GM23248 (cell line): ENCODE results near the gene E2F8. TPM values are rescaled to one million over a fixed set of nuclear protein-coding genes. Genes with fewer than 3 reads are reported as not detected.

Experiments used
- DNase-seq: peaks from one replicate; pipeline ENCODE4 v3.0.0-alpha.2; 2015
- H2AFZ ChIP-seq: fragments of 200-600 bp; sonication (generic); 2 replicates; pipeline ENCODE4 v1.6.1; 2016; ENCODE audit warnings: antibody characterized with exemption
- H3F3A ChIP-seq: fragments of 200-600 bp; sonication (generic); 2 replicates; pipeline ENCODE4 v1.6.1; 2016; ENCODE audit warnings: mild to moderate bottlenecking, antibody characterized with exemption, mixed run types; ENCODE audit not compliant: insufficient read depth
- H3K27ac ChIP-seq: fragments of 200-600 bp; sonication (generic); 2 replicates; pipeline ENCODE4 v1.5.1; 2016; ENCODE audit warnings: mild to moderate bottlenecking
- H3K27me3 ChIP-seq: fragments of 200-600 bp; sonication (generic); replicated peaks from 2 replicates; pipeline ENCODE4 v1.6.1; 2016; ENCODE audit warnings: mild to moderate bottlenecking; ENCODE audit not compliant: insufficient read depth
- H3K36me3 ChIP-seq: fragments of 200-600 bp; sonication (generic); 2 replicates; pipeline ENCODE4 v1.6.1; 2016; ENCODE audit warnings: low read depth, mild to moderate bottlenecking
- H3K4me1 ChIP-seq: fragments of 200-600 bp; sonication (generic); 2 replicates; pipeline ENCODE4 v1.6.1; 2016; ENCODE audit warnings: mild to moderate bottlenecking; ENCODE audit not compliant: insufficient read depth
- H3K4me2 ChIP-seq: fragments of 200-600 bp; sonication (generic); one replicate; pipeline ENCODE4 v1.6.1; 2016; ENCODE audit warnings: mild to moderate bottlenecking; ENCODE audit not compliant: unreplicated experiment
- H3K4me3 ChIP-seq: fragments of 200-600 bp; sonication (generic); 2 replicates; pipeline ENCODE4 v1.5.1; 2016; ENCODE audit warnings: mild to moderate bottlenecking
- H3K79me2 ChIP-seq: fragments of 200-600 bp; sonication (generic); 2 replicates; pipeline ENCODE4 v1.6.1; 2016; ENCODE audit warnings: mild to moderate bottlenecking; ENCODE audit not compliant: insufficient read depth
- H3K9ac ChIP-seq: fragments of 200-600 bp; sonication (generic); 2 replicates; pipeline ENCODE4 v1.6.1; 2016; ENCODE audit warnings: mild to moderate bottlenecking
- H3K9me2 ChIP-seq: fragments of 200-600 bp; sonication (generic); 2 replicates; pipeline ENCODE4 v1.6.1; 2016; ENCODE audit warnings: mixed run types, mild to moderate bottlenecking, moderate library complexity; ENCODE audit not compliant: insufficient read depth
- H3K9me3 ChIP-seq: fragments of 200-600 bp; sonication (generic); one replicate; pipeline ENCODE4 v1.6.1; 2017; ENCODE audit warnings: low read depth
- H4K20me1 ChIP-seq: fragments of 200-600 bp; sonication (generic); 2 replicates; pipeline ENCODE4 v1.6.0; 2016; ENCODE audit not compliant: insufficient read depth
- EZH2 ChIP-seq: fragments of 200-600 bp; sonication (generic); IDR thresholded peaks from 2 replicates; pipeline ENCODE4 v1.6.1; 2018; ENCODE audit warnings: antibody characterized with exemption, mild to moderate bottlenecking; ENCODE audit not compliant: insufficient read depth, poor library complexity, severe bottlenecking
- EZH2phosphoT487 ChIP-seq: fragments of 200-600 bp; sonication (generic); IDR thresholded peaks from 2 replicates; pipeline ENCODE4 v1.6.1; 2018; ENCODE audit warnings: antibody characterized with exemption, moderate library complexity, mild to moderate bottlenecking, low read depth; ENCODE audit not compliant: insufficient read depth
- WGBS, 2 experiments: methylation state at CpG; one replicate each; pipeline ENCODE4 v1.1.6; 2015 to 2017; ENCODE audit warnings: low lambda C conversion rate in 2 of 2, low coverage in 1 of 2; ENCODE audit errors: missing lambda C conversion rate in 2 of 2; 5-methylcytosine and 5-hydroxymethylcytosine counted together
- in situ Hi-C: fragments of 300-500 bp; cut with MboI; formaldehyde crosslinking; loops from 2 replicates; pipeline ENCODE4 v1.15.0; 2020
- polyA plus RNA-seq: library from polyadenylated mRNA; unstranded; fragments of >200 nt; fragmentation: Nextera tagmentation; extraction: Ambion mirVana; gene quantifications from 2 replicates; pipeline ENCODE4 v1.2.1, GENCODE V29; 2016
- total RNA-seq: library from RNA; depleted of rRNA; stranded (reverse); fragments of >200 nt; shearing (Covaris generic); gene quantifications from 2 replicates; pipeline ENCODE4 v1.2.3, GENCODE V29; 2014

The E2F8 gene
- total and polyA plus RNA-seq, 2 experiments from 2014 or later = 0.76 to 1.1 TPM

DNA sequence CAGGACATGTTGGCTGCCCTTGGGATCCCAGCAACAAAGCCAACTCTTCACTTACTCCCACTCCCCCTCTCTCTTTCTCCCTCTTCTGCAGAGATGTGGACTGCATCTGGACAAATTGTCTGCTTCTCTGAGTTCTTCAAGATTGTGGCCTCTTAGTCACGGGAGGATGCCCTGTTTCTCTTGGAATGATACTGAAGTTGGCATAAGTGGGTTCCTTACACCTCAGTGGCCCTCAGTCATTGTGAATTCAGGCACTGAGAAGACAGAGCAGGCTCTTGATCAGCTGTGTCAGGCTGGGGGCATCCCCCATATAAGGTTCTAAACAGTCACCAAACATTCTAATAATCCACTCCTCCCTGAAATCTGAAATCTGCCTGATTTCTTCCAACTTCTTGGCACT is 6.1 kb upstream of the E2F8 start:
- Histone ChIP-seq H3K9me3 (no peaks in the 10 kb centered on the region), H3F3A (no peaks in the 10 kb centered on the region; the same call in 1 of the 2 replicates), H3K9me2 (no peaks in the 10 kb centered on the region), H3K27ac (no peak overlapping the region), H3K9ac (no peak overlapping the region), H4K20me1 (no peaks in the 10 kb centered on the region), H3K4me2 (no peak overlapping the region), H3K27me3 (peaks cover 31% of the 10 kb centered on the region), H3K4me1 (0 out of 2 replicates have a peak, but pooled peaks cover 7% of the 10 kb centered on the region), H3K4me3 (no peak overlapping the region), H2AFZ (no peak overlapping the region), H3K36me3 (no peaks in the 10 kb centered on the region), H3K79me2 (no peaks in the 10 kb centered on the region)
- no peak for DNase-seq
- WGBS, 2 experiments = 88 to 94% methylated on average over 1 of the region's 1 CpG
- TF ChIP-seq EZH2 (no peak), EZH2phosphoT487 (no peak)
- in situ Hi-C loops = no loop called here

DNA sequence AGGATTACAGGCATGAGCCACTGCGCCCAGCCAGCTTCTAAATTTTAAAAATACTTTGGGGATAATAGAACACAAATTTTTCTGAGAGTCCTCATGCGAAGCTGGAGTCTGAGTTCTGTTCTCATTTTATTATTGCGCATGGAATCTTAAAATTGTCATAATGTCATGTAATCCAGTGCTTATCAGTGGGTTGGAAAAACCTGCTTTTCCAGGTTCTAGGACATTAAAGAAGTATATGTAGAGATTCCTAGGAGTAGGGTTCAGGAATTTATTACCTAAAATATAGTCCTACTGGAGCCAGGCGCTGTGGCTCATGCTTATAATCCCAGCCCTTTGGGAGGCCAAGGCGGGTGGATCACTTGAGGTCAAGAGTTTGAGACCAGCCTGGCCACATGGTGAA is 4.6 kb upstream of the E2F8 start:
- 0 out of 2 replicates have a peak, but pooled peaks cover 9% of the 10 kb centered on the region for H3K4me1 ChIP-seq
- no peak overlapping the region for H2AFZ ChIP-seq
- peaks cover 32% of the 10 kb centered on the region for H3K27me3 ChIP-seq
- in situ Hi-C loops = no loop called here
- no peaks in the 10 kb centered on the region for H3K36me3 ChIP-seq
- no peaks in the 10 kb centered on the region for H3K9me2 ChIP-seq
- no peaks in the 10 kb centered on the region for H4K20me1 ChIP-seq
- no peak for DNase-seq
- TF ChIP-seq EZH2phosphoT487 (no peak), EZH2 (no peak)
- H3K9me3 ChIP-seq = no peaks in the 10 kb centered on the region
- H3K4me3 ChIP-seq = no peak overlapping the region
- H3K79me2 ChIP-seq = no peaks in the 10 kb centered on the region
- WGBS, 2 experiments = 87 to 89% methylated on average over 5 of the region's 5 CpGs
- H3K27ac ChIP-seq = no peak overlapping the region
- H3K4me2 ChIP-seq = no peak overlapping the region
- no peak overlapping the region for H3K9ac ChIP-seq
- H3F3A ChIP-seq = no peaks in the 10 kb centered on the region; the same call in 1 of the 2 replicates

- Histone ChIP-seq H3K9me2 (no peaks in the 10 kb centered on the region), H3K4me2 (no peak overlapping the region), H4K20me1 (no peaks in the 10 kb centered on the region), H3K27me3 (peaks cover 28% of the 10 kb centered on the region), H3K9me3 (no peaks in the 10 kb centered on the region), H2AFZ (no peak overlapping the region), H3F3A (no peaks in the 10 kb centered on the region; the same call in 1 of the 2 replicates), H3K27ac (no peak overlapping the region), H3K79me2 (no peaks in the 10 kb centered on the region), H3K4me1 (0 out of 2 replicates have a peak, but pooled peaks cover 9% of the 10 kb centered on the region), H3K9ac (no peak overlapping the region), H3K4me3 (no peak overlapping the region), H3K36me3 (no peaks in the 10 kb centered on the region)
- in situ Hi-C loops = no loop called here
- 96 to 98% methylated on average over 2 of the region's 2 CpGs for WGBS, 2 experiments
- DNase-seq = no peak
- no peak for TF ChIP-seq EZH2phosphoT487
- no peak for TF ChIP-seq EZH2
These were observed 3.9 kb upstream of the E2F8 start for GRCh38 chr11:19244621-19245020.

DNA sequence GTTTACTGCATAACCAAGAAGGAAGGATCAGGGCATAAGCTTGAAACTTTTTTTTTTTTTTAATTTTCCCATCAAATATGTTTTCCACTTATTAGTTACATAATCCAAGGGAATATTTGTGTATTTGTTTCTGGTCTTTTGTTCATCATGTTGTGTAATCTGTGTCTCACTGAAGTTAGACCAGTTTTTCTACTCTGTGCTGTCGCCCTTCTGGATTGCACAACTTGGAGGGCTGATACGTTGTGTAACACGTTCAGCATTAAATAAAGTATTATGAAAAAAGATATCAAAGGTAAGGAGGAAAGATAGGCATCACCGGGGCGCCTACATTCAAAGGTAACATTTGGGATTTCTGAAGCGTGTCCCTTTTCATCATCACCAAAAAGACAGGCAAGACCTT is 3.3 kb upstream of the E2F8 start:
- Histone ChIP-seq H2AFZ (no peak overlapping the region), H4K20me1 (no peaks in the 10 kb centered on the region), H3F3A (no peaks in the 10 kb centered on the region; the same call in 1 of the 2 replicates), H3K4me3 (no peak overlapping the region), H3K27me3 (peaks cover 27% of the 10 kb centered on the region), H3K9me3 (no peaks in the 10 kb centered on the region), H3K4me2 (no peak overlapping the region), H3K4me1 (0 out of 2 replicates have a peak, but pooled peaks cover 9% of the 10 kb centered on the region), H3K9me2 (no peaks in the 10 kb centered on the region), H3K36me3 (no peaks in the 10 kb centered on the region), H3K27ac (no peak overlapping the region), H3K9ac (no peak overlapping the region), H3K79me2 (no peaks in the 10 kb centered on the region)
- TF ChIP-seq EZH2 (no peak), EZH2phosphoT487 (no peak)
- DNase-seq = peak; percentile 54
- 61 to 66% methylated on average over 6 of the region's 6 CpGs for WGBS, 2 experiments
- in situ Hi-C loops = no loop called here

GRCh38 chr11:19243613-19244012 is 2.9 kb upstream of the E2F8 start:
- Histone ChIP-seq H3K27ac (no peak overlapping the region), H3K9ac (no peak overlapping the region), H3K9me3 (no peaks in the 10 kb centered on the region), H4K20me1 (no peaks in the 10 kb centered on the region), H3K4me2 (no peak overlapping the region), H3K27me3 (peaks cover 27% of the 10 kb centered on the region), H3K79me2 (no peaks in the 10 kb centered on the region), H3K4me1 (0 out of 2 replicates have a peak, but pooled peaks cover 9% of the 10 kb centered on the region), H3F3A (no peaks in the 10 kb centered on the region; the same call in 1 of the 2 replicates), H2AFZ (no peak overlapping the region), H3K9me2 (no peaks in the 10 kb centered on the region), H3K36me3 (no peaks in the 10 kb centered on the region), H3K4me3 (no peak overlapping the region)
- no peak for TF ChIP-seq EZH2
- TF ChIP-seq EZH2phosphoT487 = no peak
- in situ Hi-C loops = no loop called here
- no peak for DNase-seq
